Esophagus mucosa (tissue), 1 donor: ENCODE results near the gene DYNLT2B. TPM values are rescaled to one million over a fixed set of nuclear protein-coding genes. Genes with fewer than 3 reads are reported as not detected.
"Not testable (repeated sequence)": the region's sequence is repeated elsewhere in the genome, so short reads cannot be mapped to it uniquely, and the experiment has no call there.

ENCODE experiments used
- ATAC-seq: fragments of 200-7000 bp; cut with Tn5 transposase; one replicate; pipeline ENCODE4 v1.9.1; 2020
- total RNA-seq: library from RNA; stranded (reverse); gene quantifications from one replicate; pipeline ENCODE4 v1.2.4, GENCODE V29; 2023
- donor health status: DM: yes; HTN: yes; CAD: no.

Gene DYNLT2B
- total RNA-seq, 1 donor from 2014 or later, result 14.6 TPM

DNA sequence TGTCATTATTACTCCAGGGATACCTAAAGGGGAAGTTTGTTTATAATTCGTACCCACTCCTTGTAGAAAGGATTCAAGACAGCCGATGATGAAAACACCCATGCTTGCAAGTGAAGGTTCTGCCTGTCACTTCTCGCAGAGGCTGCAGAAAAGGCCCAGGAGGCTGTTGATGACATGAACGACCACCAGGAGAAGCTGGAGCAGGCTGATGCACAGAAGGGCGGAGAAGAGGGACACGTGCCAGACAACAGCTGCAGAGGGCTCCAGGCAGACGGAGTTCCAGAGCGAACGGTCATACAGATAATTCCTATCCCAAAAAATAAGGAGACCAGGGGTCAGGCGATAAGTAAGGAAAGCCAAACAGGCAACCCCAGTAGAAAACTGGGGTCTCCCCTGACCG lies 5.7 kb upstream of the DYNLT2B start:
- ATAC-seq, result no peak

DNA sequence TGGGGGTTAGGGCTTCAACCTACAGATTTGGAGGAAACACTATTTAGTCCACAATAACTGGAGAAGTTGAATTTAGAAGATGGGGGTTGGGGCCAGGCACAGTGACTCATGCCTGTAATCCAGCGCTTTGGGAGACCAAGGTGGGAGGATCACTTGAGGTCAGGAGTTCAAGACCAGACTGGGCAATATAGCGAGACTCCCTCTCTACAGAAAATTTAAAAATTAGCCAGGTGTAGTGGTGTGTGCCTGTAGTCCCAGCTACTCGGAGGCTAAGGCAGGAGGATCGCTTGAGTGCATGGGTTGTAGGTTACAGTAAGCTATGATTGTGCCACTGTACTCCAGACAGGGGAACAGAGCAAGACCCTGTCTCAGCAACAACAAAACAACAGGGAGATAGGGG lies 5.0 kb upstream of the DYNLT2B start:
- no peak for ATAC-seq

- no peak for ATAC-seq
These were observed 3.1 kb upstream of the DYNLT2B start for GRCh38 chr3:196321162-196321561.

DNA sequence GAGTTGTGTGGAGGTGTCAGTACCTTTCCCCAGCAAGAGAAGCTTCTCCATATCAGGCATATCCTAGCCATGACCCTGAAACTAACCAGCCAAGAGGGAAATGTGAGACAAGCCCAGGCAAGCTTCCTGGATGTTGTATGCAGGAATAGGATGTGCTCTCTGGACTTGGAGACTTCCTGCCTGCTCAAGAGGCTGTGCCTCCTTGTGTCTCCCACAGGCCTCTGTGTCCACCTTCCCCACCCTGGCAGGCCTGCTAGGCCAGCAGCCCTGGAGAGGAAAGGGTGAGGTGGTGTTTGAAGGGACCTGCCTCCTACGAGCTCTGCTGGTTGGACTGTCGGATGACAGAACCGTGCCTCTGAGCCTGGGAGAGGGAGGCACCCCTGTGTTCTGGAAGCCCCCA lies 2.1 kb upstream of the DYNLT2B start:
- ATAC-seq, result peak; percentile 49

DNA sequence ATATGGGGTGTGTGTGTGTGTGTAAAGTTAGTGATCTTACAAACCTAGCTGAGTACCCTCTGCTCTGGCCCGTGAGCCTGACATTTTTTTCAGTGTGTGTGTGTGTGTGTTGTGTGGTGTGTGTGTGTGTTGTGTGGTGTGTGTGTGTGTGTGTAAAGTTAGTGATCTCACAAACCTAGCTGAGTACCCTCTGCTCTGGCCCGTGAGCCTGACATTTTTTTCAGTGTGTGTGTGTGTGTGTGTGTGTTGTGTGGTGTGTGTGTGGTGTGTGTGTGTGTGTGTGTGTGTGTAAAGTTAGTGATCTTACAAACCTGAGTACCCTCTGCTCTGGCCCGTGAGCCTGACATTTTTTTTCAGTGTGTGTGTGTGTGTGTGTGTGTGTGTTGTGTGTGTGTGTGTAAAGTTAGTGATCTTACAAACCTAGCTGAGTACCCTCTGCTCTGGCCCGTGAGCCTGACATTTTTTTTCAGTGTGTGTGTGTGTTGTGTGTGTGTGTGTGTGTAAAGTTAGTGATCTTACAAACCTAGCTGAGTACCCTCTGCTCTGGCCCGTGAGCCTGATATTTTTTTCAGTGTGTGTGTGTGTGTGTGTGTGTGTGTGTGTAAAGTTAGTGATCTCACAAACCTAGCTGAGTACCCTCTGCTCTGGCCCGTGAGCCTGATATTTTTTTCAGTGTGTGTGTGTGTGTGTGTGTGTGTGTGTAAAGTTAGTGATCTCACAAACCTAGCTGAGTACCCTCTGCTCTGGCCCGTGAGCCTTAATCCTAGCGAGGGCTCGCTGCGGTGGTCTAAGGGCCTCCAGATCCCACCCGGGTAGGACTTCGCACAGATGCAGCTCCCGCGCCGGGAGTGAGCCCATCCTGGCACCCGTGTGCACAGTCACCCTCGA lies 997 bp downstream of the DYNLT2B start:
- not testable (repeated sequence) for ATAC-seq

DNA sequence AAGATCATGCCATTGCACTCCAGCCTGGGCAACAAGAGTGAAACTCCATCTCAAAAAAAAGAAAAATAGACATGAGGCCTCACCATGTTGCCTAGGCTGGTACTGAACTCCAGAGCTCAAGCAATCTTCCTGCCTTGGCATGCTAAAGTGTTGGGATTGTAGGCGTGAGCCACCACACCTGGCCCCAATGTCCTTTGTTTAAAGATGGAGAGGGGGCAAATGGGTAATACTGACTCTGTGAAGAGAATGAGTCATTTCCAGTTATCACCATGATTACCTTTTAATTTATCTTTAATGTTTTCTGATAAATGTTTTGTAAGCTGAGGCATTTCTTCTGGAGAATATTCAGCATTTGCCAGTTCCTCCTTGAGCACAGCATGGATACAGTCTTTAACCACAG lies 2.2 kb downstream of the DYNLT2B start:
- no peak for ATAC-seq

- ATAC-seq, result no peak
These were observed 3.4 kb downstream of the DYNLT2B start for GRCh38 chr3:196314597-196314996.

DNA sequence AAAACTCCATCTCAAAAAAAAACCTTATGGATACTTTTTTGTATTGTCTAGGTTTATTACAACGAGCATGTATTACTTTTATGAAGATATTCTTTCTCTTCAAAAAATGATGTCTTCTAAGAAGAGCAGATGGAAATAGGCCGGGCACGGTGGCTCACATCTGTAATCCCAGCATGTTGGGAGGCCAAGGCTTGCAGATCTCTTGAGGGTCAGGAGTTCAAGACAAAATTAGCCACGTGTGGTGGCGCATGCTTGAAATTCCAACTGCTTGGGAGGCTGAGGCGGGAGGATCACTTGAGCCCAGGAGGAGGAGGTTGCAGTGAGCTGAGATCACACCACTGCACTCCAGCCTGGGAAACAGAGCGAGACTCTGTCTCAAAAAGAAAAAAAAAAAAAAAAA lies 4.0 kb downstream of the DYNLT2B start:
- ATAC-seq, result not testable (repeated sequence)

- ATAC-seq, result not testable (repeated sequence)
These were observed 15.1 kb downstream of the DYNLT2B start for GRCh38 chr3:196302960-196303359.

DNA sequence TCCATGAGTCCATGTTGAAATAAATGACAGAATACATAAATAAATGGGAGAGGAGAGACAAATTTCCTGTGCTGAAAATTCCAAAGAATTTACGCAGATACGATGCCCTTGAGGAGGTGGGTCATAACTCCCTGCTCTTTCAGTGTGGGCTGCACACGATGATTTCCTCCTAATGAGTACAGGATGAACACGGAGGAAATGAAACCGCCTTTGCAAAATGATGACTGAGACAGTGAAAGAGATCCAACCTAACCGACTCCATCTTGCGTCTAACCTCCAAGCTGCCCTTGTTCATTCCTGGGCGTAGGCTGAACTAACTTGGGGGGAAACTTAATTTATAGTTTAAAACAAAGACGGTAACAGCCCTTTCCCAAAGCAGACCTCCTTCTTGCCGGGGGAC lies 15.5 kb downstream of the DYNLT2B start:
- not testable (repeated sequence) for ATAC-seq

- no peak for ATAC-seq
These were observed 19.5 kb downstream of the DYNLT2B start for GRCh38 chr3:196298521-196298920.

- ATAC-seq, result no peak
These were observed 25.6 kb downstream of the DYNLT2B start for GRCh38 chr3:196292286-196292923.

- peak; percentile 22 for ATAC-seq
These were observed 29.9 kb downstream of the DYNLT2B start for GRCh38 chr3:196288141-196288460.

DNA sequence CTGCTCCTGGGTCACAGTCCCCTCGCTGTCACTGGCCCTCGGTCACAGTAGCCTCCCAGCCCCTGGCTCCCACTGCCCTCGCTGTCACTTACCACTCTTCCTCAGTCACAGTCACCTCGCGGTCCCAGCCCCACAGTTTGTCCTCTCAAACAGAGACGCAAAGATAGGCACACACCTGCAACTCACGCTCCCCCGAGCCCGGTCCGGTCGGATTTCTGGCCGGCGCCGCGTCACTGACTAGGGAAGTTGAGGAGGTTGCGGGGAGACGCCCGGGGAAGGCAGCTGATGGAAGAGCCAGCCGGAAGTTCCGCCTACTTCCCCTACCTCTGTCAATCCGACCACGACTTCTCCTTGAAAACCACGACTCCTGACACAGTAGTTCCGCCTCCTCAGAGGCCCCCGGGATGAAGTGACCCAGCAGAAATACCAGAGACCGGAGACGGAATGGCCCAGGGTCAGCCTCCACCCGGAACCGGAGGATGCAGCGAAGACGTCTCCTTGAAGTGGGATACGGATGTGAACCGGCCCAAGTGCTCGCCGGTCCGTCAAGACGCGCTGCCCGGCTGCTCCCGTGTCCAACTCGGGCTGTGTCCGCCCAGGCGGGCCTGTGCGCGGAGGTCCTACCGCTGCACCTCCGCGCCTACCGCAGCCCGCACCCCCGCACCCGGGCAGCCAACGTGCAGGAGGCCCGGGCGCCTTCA lies 30.4 kb downstream of the DYNLT2B start, which contains the start of gene PCYT1A:
PCYT1A (minus strand) TSS at position 287 of the 701 bp plus-strand sequence. CDS start 17,195 bp downstream, outside the sequence.
- peak; percentile 98 for ATAC-seq

GRCh38 chr3:196287090-196287439 lies 31.0 kb downstream of the DYNLT2B start:
- peak; percentile 20 for ATAC-seq

DNA sequence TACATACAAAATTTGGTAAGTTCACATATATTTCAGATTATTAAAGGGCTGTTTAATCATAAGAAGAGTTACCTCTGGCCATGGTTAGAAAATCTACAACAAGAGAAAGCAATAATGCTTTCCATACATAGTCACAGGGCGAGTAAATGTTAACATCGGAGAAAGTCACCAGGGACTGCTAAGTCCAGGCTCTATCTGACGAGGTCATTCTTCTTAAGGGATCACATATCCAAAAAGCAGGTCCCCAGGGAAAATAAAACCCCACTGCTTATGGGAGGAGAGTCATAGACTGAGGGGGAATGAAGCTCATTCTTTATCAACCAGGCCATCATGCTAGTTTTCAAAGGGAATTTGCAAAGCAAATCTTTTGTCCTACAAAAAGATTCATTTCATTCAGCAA lies 33.6 kb downstream of the DYNLT2B start:
- no peak for ATAC-seq

DNA sequence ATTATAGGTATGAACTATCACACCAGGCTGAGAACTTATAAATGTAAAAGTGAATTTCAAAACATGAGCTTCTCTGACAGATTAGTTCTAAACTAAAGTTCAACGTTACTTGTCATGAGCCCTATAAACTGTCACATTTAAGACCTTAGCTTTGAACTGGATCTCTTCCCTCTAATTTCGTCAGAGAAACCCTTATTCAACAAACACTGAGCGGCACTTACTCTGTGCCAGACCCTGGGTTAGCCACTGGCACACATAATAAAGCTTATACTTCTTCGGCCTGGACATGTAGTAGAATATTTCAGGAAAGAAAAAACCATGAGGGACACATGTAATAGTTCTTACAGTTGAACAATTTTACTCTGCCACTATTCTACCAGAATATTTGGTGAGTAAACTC lies 36.1 kb downstream of the DYNLT2B start:
- no peak for ATAC-seq

GRCh38 chr3:196280689-196281440 lies 37.2 kb downstream of the DYNLT2B start:
- no peak for ATAC-seq

GRCh38 chr3:196275126-196275525 lies 42.9 kb downstream of the DYNLT2B start:
- ATAC-seq, result no peak

DNA sequence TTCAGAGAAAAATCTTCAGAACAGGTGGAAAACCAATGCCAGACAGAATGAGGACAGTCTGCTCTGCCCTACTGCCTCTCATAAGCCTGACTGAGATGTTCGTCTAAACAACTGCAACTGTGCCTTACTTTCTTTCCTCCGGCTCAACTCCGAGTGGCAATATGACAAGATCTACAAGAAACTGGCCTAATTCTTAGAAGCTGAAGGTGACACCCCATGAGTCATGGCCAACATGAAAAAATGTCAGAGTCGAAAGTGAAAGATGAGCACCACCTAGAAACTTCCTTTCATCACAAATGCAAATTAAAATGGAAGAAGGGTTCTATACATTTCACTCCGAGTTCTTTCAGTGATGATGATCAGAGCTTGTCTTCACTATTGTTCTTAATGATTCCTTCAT lies 43.5 kb downstream of the DYNLT2B start:
- ATAC-seq, result peak; percentile 53

- peak; percentile 14 for ATAC-seq
These were observed 44.4 kb downstream of the DYNLT2B start for GRCh38 chr3:196273655-196274054.

GRCh38 chr3:196272826-196273225 lies 45.2 kb downstream of the DYNLT2B start:
- no peak for ATAC-seq

DNA sequence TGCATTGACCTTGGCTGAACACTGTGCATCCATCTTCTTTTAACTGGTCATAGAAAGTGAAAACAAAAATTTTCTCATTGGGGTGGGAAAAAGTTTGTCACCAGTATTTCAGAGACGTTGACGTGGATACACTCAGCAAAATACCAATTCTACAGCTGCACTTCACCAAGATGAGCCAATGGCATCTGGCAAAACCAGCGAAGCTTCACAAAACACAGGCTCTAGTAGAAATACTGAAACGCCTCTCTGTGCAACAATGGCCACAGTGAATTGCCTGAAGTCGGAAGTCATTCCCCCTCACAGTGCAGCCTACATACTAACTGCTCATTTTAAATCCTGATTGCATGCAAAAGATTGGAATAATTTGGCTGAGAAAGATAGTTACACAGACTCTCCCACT lies 47.5 kb downstream of the DYNLT2B start:
- ATAC-seq, result no peak
